Activated CD8-positive, alpha-beta T cell treated with anti-CD3 and anti-CD28 coated beads for 36 hours (primary cell): Measurements from ENCODE around the gene DNAH11. TPM values are rescaled to one million over a fixed set of nuclear protein-coding genes. Genes with fewer than 3 reads are reported as not detected.

Source experiments
- ATAC-seq: fragments of 200-7000 bp; cut with Tn5 transposase; one replicate; pipeline ENCODE4 v1.10.0; 2021; ENCODE audit warnings: mild to moderate bottlenecking, moderate library complexity
- CTCF ChIA-PET: fragments of 350-600 bp; sonication (Branson Sonifier 250); formaldehyde crosslinking; loops from one replicate; lab custom pipeline; 2021; ENCODE audit warnings: antibody characterized with exemption; lab: Charles Lee
- POLR2A ChIA-PET: fragments of 350-600 bp; sonication (Branson Sonifier 250); formaldehyde crosslinking; loops from one replicate; lab custom pipeline; 2021; ENCODE audit warnings: antibody characterized with exemption; lab: Charles Lee
- DNase-seq: peaks from one replicate; pipeline ENCODE4 v3.0.0-alpha.2; 2020
- H3K27ac Mint-ChIP-seq: one replicate; pipeline ENCODE4 v1.8.0; 2021; ENCODE audit warnings: mild to moderate bottlenecking, mixed read lengths
- H3K27me3 Mint-ChIP-seq: one replicate; pipeline ENCODE4 v1.8.0; 2021; ENCODE audit warnings: mixed read lengths
- H3K36me3 Mint-ChIP-seq: one replicate; pipeline ENCODE4 v1.8.0; 2021; ENCODE audit warnings: low read depth, mixed read lengths
- H3K4me1 Mint-ChIP-seq: one replicate; pipeline ENCODE4 v1.8.0; 2021; ENCODE audit warnings: low read depth, mixed read lengths
- H3K4me3 Mint-ChIP-seq: one replicate; pipeline ENCODE4 v1.8.0; 2021; ENCODE audit warnings: mild to moderate bottlenecking, moderate library complexity, mixed read lengths
- H3K9me3 Mint-ChIP-seq: one replicate; pipeline ENCODE4 v1.8.0; 2021; ENCODE audit warnings: mixed read lengths
- intact Hi-C: fragments of 100-400 bp; cut with micrococcal nuclease; formaldehyde crosslinking; loops from one replicate; pipeline ENCODE4 v1.10.0; 2022
- total RNA-seq, 2 experiments: library from RNA; stranded (reverse); gene quantifications; one replicate each; pipeline ENCODE4 v1.2.3, GENCODE V29; 2021
- TF ChIP-seq, protein P1 (sequence below): fragments of 200-600 bp; IDR thresholded peaks from one replicate; pipeline ENCODE4 v1.8.0; 2022; ENCODE audit warnings: antibody characterized with exemption, mild to moderate bottlenecking

DNAH11 gene
- total RNA-seq, 2 experiments from 2014 or later, result 2.3 to 2.7 TPM

DNA sequence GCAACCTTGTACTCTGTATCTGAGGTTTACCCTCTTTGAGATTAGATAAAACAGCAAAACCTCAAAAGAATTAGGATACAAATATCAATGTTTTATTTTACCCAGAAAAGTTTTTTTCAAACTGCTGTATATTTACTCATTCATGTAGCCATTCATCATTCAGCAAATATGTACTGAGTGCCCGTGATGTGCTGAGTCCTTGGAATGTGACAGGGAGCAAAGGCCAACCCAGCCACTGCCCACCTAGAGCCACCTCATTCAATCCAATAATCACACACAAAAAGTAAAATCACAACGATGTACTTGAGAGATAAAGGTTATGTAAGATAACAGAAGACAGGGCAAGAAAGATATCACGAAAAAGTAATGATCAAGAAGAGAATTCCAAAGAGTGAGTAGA, 215.4 kb downstream of the DNAH11 start:
- DNase-seq (no peak), ATAC-seq (no peak)
- Mint-ChIP-seq H3K36me3 (no peaks in the 10 kb centered on the region), H3K27me3 (peaks cover 4% of the 10 kb centered on the region), H3K9me3 (no peaks in the 10 kb centered on the region), H3K4me1 (no peaks in the 10 kb centered on the region), H3K27ac (no peak overlapping the region), H3K4me3 (no peak overlapping the region)
- POLR2A ChIA-PET, result no interaction called here
- TF ChIP-seq, protein P1, sequence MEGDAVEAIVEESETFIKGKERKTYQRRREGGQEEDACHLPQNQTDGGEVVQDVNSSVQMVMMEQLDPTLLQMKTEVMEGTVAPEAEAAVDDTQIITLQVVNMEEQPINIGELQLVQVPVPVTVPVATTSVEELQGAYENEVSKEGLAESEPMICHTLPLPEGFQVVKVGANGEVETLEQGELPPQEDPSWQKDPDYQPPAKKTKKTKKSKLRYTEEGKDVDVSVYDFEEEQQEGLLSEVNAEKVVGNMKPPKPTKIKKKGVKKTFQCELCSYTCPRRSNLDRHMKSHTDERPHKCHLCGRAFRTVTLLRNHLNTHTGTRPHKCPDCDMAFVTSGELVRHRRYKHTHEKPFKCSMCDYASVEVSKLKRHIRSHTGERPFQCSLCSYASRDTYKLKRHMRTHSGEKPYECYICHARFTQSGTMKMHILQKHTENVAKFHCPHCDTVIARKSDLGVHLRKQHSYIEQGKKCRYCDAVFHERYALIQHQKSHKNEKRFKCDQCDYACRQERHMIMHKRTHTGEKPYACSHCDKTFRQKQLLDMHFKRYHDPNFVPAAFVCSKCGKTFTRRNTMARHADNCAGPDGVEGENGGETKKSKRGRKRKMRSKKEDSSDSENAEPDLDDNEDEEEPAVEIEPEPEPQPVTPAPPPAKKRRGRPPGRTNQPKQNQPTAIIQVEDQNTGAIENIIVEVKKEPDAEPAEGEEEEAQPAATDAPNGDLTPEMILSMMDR, result no peak
- intact Hi-C loops, result no loop called here
- CTCF ChIA-PET, result no interaction called here

GRCh38 chr7:21762469-21762868, 219.6 kb downstream of the DNAH11 start:
- TF ChIP-seq, protein P1, result no peak
- H3K36me3 Mint-ChIP-seq, result no peaks in the 10 kb centered on the region
- peaks cover 3% of the 10 kb centered on the region for H3K27me3 Mint-ChIP-seq
- POLR2A ChIA-PET, result no interaction called here
- H3K4me1 Mint-ChIP-seq, result peaks cover 3% of the 10 kb centered on the region
- intact Hi-C loops, result no loop called here
- no peaks in the 10 kb centered on the region for H3K9me3 Mint-ChIP-seq
- H3K4me3 Mint-ChIP-seq, result no peak overlapping the region
- CTCF ChIA-PET, result interaction anchor here (0.9 kb wide), 1 partner anchor 321 kb away, joined by 4 read pairs; no protein-coding TSS in a partner anchor
- no peak overlapping the region for H3K27ac Mint-ChIP-seq
- ATAC-seq (no peak), DNase-seq (no peak)

DNA sequence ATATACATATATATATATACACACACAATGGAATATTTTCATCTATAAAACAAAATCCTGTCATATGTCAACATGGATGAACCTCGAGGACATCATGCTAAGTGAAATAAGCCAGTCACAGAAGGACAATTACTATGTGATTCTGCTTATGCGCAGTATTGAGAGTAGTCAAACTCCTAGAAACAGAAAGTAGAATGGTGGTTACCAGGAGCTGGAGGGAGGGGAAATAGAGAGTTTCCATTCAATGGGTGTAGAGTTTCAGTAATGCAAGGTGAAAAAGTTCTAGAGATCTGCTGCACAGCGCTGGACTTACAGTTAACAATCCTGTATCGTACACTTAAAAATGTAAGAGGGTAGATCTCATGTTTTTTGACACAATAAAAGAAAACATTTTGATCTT, 221.0 kb downstream of the DNAH11 start:
- H3K27me3 Mint-ChIP-seq, result peaks cover 2% of the 10 kb centered on the region
- ATAC-seq (no peak), DNase-seq (no peak)
- ChIA-PET CTCF (no interaction called here), POLR2A (no interaction called here)
- H3K36me3 Mint-ChIP-seq, result no peaks in the 10 kb centered on the region
- peaks cover 6% of the 10 kb centered on the region for H3K4me1 Mint-ChIP-seq
- H3K9me3 Mint-ChIP-seq, result no peaks in the 10 kb centered on the region
- TF ChIP-seq, protein P1, result no peak
- intact Hi-C loops, result no loop called here
- no peak overlapping the region for H3K27ac Mint-ChIP-seq
- H3K4me3 Mint-ChIP-seq, result no peak overlapping the region

- Mint-ChIP-seq H3K27ac (no peak overlapping the region), H3K9me3 (no peaks in the 10 kb centered on the region), H3K4me1 (peaks cover 6% of the 10 kb centered on the region), H3K4me3 (no peak overlapping the region), H3K27me3 (peaks cover 2% of the 10 kb centered on the region), H3K36me3 (no peaks in the 10 kb centered on the region)
- intact Hi-C loops, result no loop called here
- ChIA-PET CTCF (no interaction called here), POLR2A (interaction anchor here (0.8 kb wide), 1 partner anchor 94 kb away, joined by 3 read pairs; no protein-coding TSS in a partner anchor)
- ATAC-seq, result no peak
- TF ChIP-seq, protein P1, result no peak
- no peak for DNase-seq
Observed at GRCh38 chr7:21766218-21766617, 223.4 kb downstream of the DNAH11 start.

GRCh38 chr7:21767300-21767900, 224.6 kb downstream of the DNAH11 start:
- ATAC-seq (peak; percentile 47), DNase-seq (peak; percentile 43)
- H3K27me3 Mint-ChIP-seq, result peaks cover 2% of the 10 kb centered on the region
- TF ChIP-seq, protein P1, result peak; percentile 35
- ChIA-PET POLR2A (no interaction called here), CTCF (interaction anchor here (0.7 to 2.8 kb wide), 10 partner anchors 10 to 514 kb away, joined by 3 to 13 read pairs (median 3); no protein-coding TSS in a partner anchor)
- no peak overlapping the region for H3K4me3 Mint-ChIP-seq
- peaks cover 10% of the 10 kb centered on the region for H3K4me1 Mint-ChIP-seq
- no peaks in the 10 kb centered on the region for H3K36me3 Mint-ChIP-seq
- no peaks in the 10 kb centered on the region for H3K9me3 Mint-ChIP-seq
- H3K27ac Mint-ChIP-seq, result no peak overlapping the region
- intact Hi-C loops, result no loop called here
